GM12878 (cell line): ENCODE data around the gene CCDC71L. TPM values are rescaled to one million over a fixed set of nuclear protein-coding genes. Genes with fewer than 3 reads are reported as not detected.

Experiments used
- ATAC-seq: fragments of 200-7000 bp; cut with Tn5 transposase; 3 replicates; pipeline ENCODE4 v1.9.1; 2020; ENCODE audit warnings: mild to moderate bottlenecking, moderate library complexity
- BruUV-seq: library from RNA; stranded (reverse); fragments of 400-500 nt; replicated peaks from 2 replicates; lab custom pipeline; 2021; lab: Mats Ljungman, UMichigan
- CTCF ChIA-PET: fragments of 300-600 bp; sonication (Branson Sonifier 250); formaldehyde crosslinking; extraction: SDS; loops from one replicate; lab custom pipeline; 2021; ENCODE audit warnings: inconsistent platforms; lab: Yijun Ruan, JAX
- POLR2A ChIA-PET: fragments of 350-600 bp; formaldehyde crosslinking; extraction: SDS; loops from one replicate; lab custom pipeline; 2021; ENCODE audit warnings: inconsistent platforms; lab: Charles Lee
- RAD21 ChIA-PET: fragments of 300-600 bp; sonication (Branson Sonifier 250); formaldehyde crosslinking; loops from one replicate; lab custom pipeline; 2023; ENCODE audit warnings: antibody characterized with exemption; ENCODE audit not compliant: unreplicated experiment; lab: Charles Lee
- SMC1A ChIA-PET: fragments of 300-600 bp; sonication (Branson Sonifier 250); formaldehyde crosslinking; loops from one replicate; lab custom pipeline; 2023; ENCODE audit not compliant: unreplicated experiment, uncharacterized antibody; lab: Charles Lee
- DNase-seq: peaks from one replicate; pipeline ENCODE4 v3.0.0-alpha.2; 2011; ENCODE audit warnings: low read depth, low spot score
- FAIRE-seq: peaks from 3 replicates; lab custom pipeline; 2011; peaks lifted over from hg19 to GRCh38; lab: Jason Lieb, UNC
- H2AFZ ChIP-seq: 2 replicates; pipeline ENCODE4 v1.6.0; 2011; ENCODE audit warnings: low read depth, low read length, control low read depth; ENCODE audit not compliant: control insufficient read depth
- H3K27ac ChIP-seq: 2 replicates; pipeline ENCODE4 v1.5.1; 2011; ENCODE audit warnings: control low read depth; ENCODE audit not compliant: control insufficient read depth, insufficient read depth
- H3K27me3 ChIP-seq, 2 experiments: replicated peaks in 1 of 2; 2 replicates each; pipeline versions ENCODE4 v1.6.0 to v1.6.1; 2011; ENCODE audit warnings: low read length in 1 of 2; ENCODE audit not compliant: control insufficient read depth in 2 of 2, insufficient read depth in 2 of 2
- H3K36me3 ChIP-seq, 2 experiments: 2 replicates each; pipeline ENCODE4 v1.5.1; 2011; ENCODE audit warnings: low read length in 1 of 2; ENCODE audit not compliant: control insufficient read depth in 2 of 2, insufficient read depth in 2 of 2
- H3K4me1 ChIP-seq: 2 replicates; pipeline ENCODE4 v1.6.1; 2011; ENCODE audit warnings: mild to moderate bottlenecking, low read length, moderate library complexity, mixed read lengths; ENCODE audit not compliant: control insufficient read depth, insufficient read depth
- H3K4me2 ChIP-seq: 2 replicates; pipeline ENCODE4 v1.6.0; 2011; ENCODE audit warnings: control low read depth; ENCODE audit not compliant: control insufficient read depth, insufficient read depth
- H3K4me3 ChIP-seq: fragments of 200-600 bp; sonication (generic); 2 replicates; pipeline ENCODE4 v1.5.1; 2016
- H3K79me2 ChIP-seq: 2 replicates; pipeline ENCODE4 v1.6.0; 2011; ENCODE audit warnings: low read length; ENCODE audit not compliant: control insufficient read depth, insufficient read depth
- H3K9ac ChIP-seq: 2 replicates; pipeline ENCODE4 v1.8.0; 2011; ENCODE audit warnings: low read length, control low read depth, mixed read lengths; ENCODE audit not compliant: control insufficient read depth, insufficient read depth
- H3K9me3 ChIP-seq: replicated peaks from 3 replicates; pipeline ENCODE4 v1.5.1; 2011; ENCODE audit warnings: mild to moderate bottlenecking, low read length; ENCODE audit not compliant: control insufficient read depth, insufficient read depth
- H4K20me1 ChIP-seq: 2 replicates; pipeline ENCODE4 v1.6.0; 2011; ENCODE audit not compliant: control insufficient read depth, insufficient read depth
- BRCA1 ChIP-seq: IDR thresholded peaks from 2 replicates; pipeline ENCODE4 v1.6.1; 2011; ENCODE audit warnings: low read depth, low read length, improper control_type of control experiment
- EZH2 ChIP-seq: IDR thresholded peaks from 2 replicates; pipeline ENCODE4 v1.6.1; 2012; ENCODE audit warnings: low read depth, mild to moderate bottlenecking, control low read depth, inconsistent platforms, low read length, borderline replicate concordance; ENCODE audit not compliant: control insufficient read depth
- HDAC6 ChIP-seq: fragments of 200-600 bp; sonication (generic); IDR thresholded peaks from one replicate; pipeline ENCODE4 v1.8.0; 2017; ENCODE audit warnings: antibody characterized with exemption; ENCODE audit not compliant: unreplicated experiment
- JUND ChIP-seq: IDR thresholded peaks from 2 replicates; pipeline ENCODE4 v1.6.1; 2012; ENCODE audit warnings: low read depth, mild to moderate bottlenecking, low read length, improper control_type of control experiment, moderate library complexity
- MTA2 ChIP-seq: fragments of 450-650 bp; IDR thresholded peaks from 2 replicates; pipeline ENCODE4 v1.6.1; 2016; ENCODE audit warnings: low read depth, mild to moderate bottlenecking, moderate library complexity
- MXI1 ChIP-seq: fragments of 150-350 bp; IDR thresholded peaks from 2 replicates; pipeline ENCODE4 v1.6.1; 2011; ENCODE audit warnings: low read depth, mild to moderate bottlenecking, inconsistent platforms, low read length, improper control_type of control experiment
- RAD51 ChIP-seq: fragments of 450-650 bp; IDR thresholded peaks from 2 replicates; pipeline ENCODE4 v1.6.1; 2016; ENCODE audit warnings: moderate library complexity, mild to moderate bottlenecking, inconsistent platforms
- ZBED1 ChIP-seq: IDR thresholded peaks from 2 replicates; pipeline ENCODE4 v1.6.1; 2016; ENCODE audit warnings: borderline replicate concordance
- ZNF384 ChIP-seq: IDR thresholded peaks from 2 replicates; pipeline ENCODE4 v1.6.1; 2012; ENCODE audit warnings: low read depth, mild to moderate bottlenecking, low read length, improper control_type of control experiment, borderline replicate concordance
- WGBS: methylation state at CpG from one replicate; pipeline ENCODE4 v1.1.6; 2016; ENCODE audit warnings: low lambda C conversion rate; ENCODE audit not compliant: insufficient replicate concordance, insufficient coverage; ENCODE audit errors: missing lambda C conversion rate; 5-methylcytosine and 5-hydroxymethylcytosine counted together
- in situ Hi-C: fragments of 300-500 bp; cut with MboI; formaldehyde crosslinking; loops from 9 replicates; pipeline ENCODE4 v1.14.3; 2018; ENCODE audit warnings: mixed read lengths
- intact Hi-C: fragments of 100-400 bp; cut with micrococcal nuclease; formaldehyde crosslinking; loops from one replicate; pipeline ENCODE4 v1.14.2; 2022; ENCODE audit not compliant: unreplicated experiment
- polyA plus RNA-seq, 11 experiments: library from polyadenylated mRNA; depleted of rRNA in 4 of 11; unstranded in 6 of 11; stranded (reverse) in 5 of 11; fragments of >200 nt; fragmentation: Nextera tagmentation in 4 of 11; fragmentation: Illumina TruSeq in 1 of 11; extraction: Ambion mirVana in 4 of 11; extraction: Trizol in 1 of 11; gene quantifications; 1 replicate in 1 of 11; 2 replicates in 10 of 11; pipeline versions ENCODE4 v1.2.1 to v1.2.3, GENCODE V29; 2011 to 2016; ENCODE audit warnings: inconsistent platforms in 2 of 11, missing spikeins in 2 of 11, low read depth in 1 of 11
- total RNA-seq, 4 experiments: library from RNA; depleted of rRNA in 3 of 4; stranded (reverse); fragments of >200 nt in 3 of 4; fragmentation: Illumina TruSeq in 1 of 4; extraction: Trizol in 1 of 4; gene quantifications; 2 replicates each; pipeline versions ENCODE4 v1.2.1 to v1.2.3, GENCODE V29; 2013 to 2021
- TF ChIP-seq, protein P1 (sequence below): fragments of 450-650 bp; IDR thresholded peaks from 2 replicates; pipeline ENCODE4 v1.6.1; 2018; ENCODE audit warnings: borderline replicate concordance, mild to moderate bottlenecking; ENCODE audit not compliant: partially characterized antibody
- TF ChIP-seq, protein P2 (sequence below): IDR thresholded peaks from 2 replicates; pipeline ENCODE4 v1.6.1; 2011; ENCODE audit warnings: low read depth, mild to moderate bottlenecking, low read length, moderate library complexity, borderline replicate concordance; ENCODE audit errors: extremely low read depth
- TF ChIP-seq, protein P3 (sequence below): fragments of 450-650 bp; IDR thresholded peaks from 2 replicates; pipeline ENCODE4 v1.6.1; 2014; ENCODE audit warnings: mild to moderate bottlenecking
- TF ChIP-seq, protein P4 (sequence below): fragments of 450-650 bp; IDR thresholded peaks from 2 replicates; pipeline ENCODE4 v1.6.1; 2016; ENCODE audit warnings: mild to moderate bottlenecking
- TF ChIP-seq, protein P5 (sequence below): fragments of 450-650 bp; IDR thresholded peaks from 2 replicates; pipeline ENCODE4 v1.6.1; 2017; ENCODE audit warnings: mild to moderate bottlenecking, moderate library complexity

The CCDC71L gene
- total and polyA plus RNA-seq, 10 of the 15 experiments (the other 5 are each of a cell fraction or from before 2014, with no cell fraction given), result 1.1 to 20.7 (median 3.8) TPM

DNA sequence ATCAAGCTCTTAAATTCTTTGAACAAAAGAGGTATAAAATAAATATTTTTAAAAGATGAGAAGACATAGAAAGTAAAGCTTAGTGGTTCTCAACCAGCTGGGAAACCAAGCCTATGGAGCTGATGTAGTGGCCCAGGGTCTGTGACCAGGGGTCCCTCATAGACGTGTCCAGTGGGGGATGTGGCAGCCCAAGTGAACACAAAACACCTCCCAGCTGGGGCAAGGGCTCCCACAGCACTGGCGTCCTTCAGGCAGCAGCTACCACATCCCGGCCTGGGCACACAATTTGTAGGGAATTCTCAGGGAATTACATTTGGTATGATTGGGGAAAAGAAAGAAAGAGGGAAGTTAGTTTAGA, 17.8 kb upstream of the CCDC71L start:
- WGBS, result 18% methylated on average over 3 of the region's 3 CpGs
- TF ChIP-seq BRCA1, result no peak
- TF ChIP-seq MTA2, result no peak
- TF ChIP-seq, protein P1, sequence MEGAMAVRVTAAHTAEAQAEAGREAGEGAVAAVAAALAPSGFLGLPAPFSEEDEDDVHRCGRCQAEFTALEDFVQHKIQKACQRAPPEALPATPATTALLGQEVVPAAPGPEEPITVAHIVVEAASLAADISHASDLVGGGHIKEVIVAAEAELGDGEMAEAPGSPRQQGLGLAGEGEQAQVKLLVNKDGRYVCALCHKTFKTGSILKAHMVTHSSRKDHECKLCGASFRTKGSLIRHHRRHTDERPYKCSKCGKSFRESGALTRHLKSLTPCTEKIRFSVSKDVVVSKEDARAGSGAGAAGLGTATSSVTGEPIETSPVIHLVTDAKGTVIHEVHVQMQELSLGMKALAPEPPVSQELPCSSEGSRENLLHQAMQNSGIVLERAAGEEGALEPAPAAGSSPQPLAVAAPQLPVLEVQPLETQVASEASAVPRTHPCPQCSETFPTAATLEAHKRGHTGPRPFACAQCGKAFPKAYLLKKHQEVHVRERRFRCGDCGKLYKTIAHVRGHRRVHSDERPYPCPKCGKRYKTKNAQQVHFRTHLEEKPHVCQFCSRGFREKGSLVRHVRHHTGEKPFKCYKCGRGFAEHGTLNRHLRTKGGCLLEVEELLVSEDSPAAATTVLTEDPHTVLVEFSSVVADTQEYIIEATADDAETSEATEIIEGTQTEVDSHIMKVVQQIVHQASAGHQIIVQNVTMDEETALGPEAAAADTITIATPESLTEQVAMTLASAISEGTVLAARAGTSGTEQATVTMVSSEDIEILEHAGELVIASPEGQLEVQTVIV, result no peak
- TF ChIP-seq JUND, result no peak
- TF ChIP-seq, protein P2, sequence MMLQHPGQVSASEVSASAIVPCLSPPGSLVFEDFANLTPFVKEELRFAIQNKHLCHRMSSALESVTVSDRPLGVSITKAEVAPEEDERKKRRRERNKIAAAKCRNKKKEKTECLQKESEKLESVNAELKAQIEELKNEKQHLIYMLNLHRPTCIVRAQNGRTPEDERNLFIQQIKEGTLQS, result no peak
- TF ChIP-seq RAD51, result no peak
- TF ChIP-seq, protein P3, sequence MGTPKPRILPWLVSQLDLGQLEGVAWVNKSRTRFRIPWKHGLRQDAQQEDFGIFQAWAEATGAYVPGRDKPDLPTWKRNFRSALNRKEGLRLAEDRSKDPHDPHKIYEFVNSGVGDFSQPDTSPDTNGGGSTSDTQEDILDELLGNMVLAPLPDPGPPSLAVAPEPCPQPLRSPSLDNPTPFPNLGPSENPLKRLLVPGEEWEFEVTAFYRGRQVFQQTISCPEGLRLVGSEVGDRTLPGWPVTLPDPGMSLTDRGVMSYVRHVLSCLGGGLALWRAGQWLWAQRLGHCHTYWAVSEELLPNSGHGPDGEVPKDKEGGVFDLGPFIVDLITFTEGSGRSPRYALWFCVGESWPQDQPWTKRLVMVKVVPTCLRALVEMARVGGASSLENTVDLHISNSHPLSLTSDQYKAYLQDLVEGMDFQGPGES, result no peak
- TF ChIP-seq EZH2, result no peak
- TF ChIP-seq ZNF384, result no peak
- TF ChIP-seq MXI1, result no peak
- TF ChIP-seq, protein P4, sequence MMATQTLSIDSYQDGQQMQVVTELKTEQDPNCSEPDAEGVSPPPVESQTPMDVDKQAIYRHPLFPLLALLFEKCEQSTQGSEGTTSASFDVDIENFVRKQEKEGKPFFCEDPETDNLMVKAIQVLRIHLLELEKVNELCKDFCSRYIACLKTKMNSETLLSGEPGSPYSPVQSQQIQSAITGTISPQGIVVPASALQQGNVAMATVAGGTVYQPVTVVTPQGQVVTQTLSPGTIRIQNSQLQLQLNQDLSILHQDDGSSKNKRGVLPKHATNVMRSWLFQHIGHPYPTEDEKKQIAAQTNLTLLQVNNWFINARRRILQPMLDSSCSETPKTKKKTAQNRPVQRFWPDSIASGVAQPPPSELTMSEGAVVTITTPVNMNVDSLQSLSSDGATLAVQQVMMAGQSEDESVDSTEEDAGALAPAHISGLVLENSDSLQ, result no peak
- no peak for TF ChIP-seq HDAC6
- TF ChIP-seq ZBED1, result no peak
- TF ChIP-seq, protein P5, sequence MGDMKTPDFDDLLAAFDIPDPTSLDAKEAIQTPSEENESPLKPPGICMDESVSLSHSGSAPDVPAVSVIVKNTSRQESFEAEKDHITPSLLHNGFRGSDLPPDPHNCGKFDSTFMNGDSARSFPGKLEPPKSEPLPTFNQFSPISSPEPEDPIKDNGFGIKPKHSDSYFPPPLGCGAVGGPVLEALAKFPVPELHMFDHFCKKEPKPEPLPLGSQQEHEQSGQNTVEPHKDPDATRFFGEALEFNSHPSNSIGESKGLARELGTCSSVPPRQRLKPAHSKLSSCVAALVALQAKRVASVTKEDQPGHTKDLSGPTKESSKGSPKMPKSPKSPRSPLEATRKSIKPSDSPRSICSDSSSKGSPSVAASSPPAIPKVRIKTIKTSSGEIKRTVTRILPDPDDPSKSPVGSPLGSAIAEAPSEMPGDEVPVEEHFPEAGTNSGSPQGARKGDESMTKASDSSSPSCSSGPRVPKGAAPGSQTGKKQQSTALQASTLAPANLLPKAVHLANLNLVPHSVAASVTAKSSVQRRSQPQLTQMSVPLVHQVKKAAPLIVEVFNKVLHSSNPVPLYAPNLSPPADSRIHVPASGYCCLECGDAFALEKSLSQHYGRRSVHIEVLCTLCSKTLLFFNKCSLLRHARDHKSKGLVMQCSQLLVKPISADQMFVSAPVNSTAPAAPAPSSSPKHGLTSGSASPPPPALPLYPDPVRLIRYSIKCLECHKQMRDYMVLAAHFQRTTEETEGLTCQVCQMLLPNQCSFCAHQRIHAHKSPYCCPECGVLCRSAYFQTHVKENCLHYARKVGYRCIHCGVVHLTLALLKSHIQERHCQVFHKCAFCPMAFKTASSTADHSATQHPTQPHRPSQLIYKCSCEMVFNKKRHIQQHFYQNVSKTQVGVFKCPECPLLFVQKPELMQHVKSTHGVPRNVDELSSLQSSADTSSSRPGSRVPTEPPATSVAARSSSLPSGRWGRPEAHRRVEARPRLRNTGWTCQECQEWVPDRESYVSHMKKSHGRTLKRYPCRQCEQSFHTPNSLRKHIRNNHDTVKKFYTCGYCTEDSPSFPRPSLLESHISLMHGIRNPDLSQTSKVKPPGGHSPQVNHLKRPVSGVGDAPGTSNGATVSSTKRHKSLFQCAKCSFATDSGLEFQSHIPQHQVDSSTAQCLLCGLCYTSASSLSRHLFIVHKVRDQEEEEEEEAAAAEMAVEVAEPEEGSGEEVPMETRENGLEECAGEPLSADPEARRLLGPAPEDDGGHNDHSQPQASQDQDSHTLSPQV, result no peak
- H3K27ac ChIP-seq, result no peak overlapping the region
- H3K79me2 ChIP-seq, result no peaks in the 10 kb centered on the region
- no peaks in the 10 kb centered on the region for H4K20me1 ChIP-seq
- H3K4me3 ChIP-seq, result no peak overlapping the region
- ChIA-PET SMC1A (interaction anchor here (1.0 to 1.9 kb wide), 5 partner anchors 39 to 217 kb away, joined by 3 to 7 read pairs (median 4); no protein-coding TSS in a partner anchor), CTCF (interaction anchor here (0.6 to 1.6 kb wide), 7 partner anchors 10 to 1426 kb away, joined by 3 to 6 read pairs (median 3); no protein-coding TSS in a partner anchor), POLR2A (interaction anchor here (1.0 kb wide), 1 partner anchor 38 kb away, joined by 3 read pairs; no protein-coding TSS in a partner anchor), RAD21 (interaction anchor here (0.8 to 2.3 kb wide), 5 partner anchors 9 to 58 kb away, joined by 3 to 9 read pairs (median 3); no protein-coding TSS in a partner anchor)
- in situ Hi-C loops (no loop called here), intact Hi-C loops (no loop called here)
- H3K36me3 ChIP-seq, result no peaks in the 10 kb centered on the region
- no peak overlapping the region for H3K9ac ChIP-seq
- no peaks in the 10 kb centered on the region for H3K27me3 ChIP-seq
- H2AFZ ChIP-seq, result no peak overlapping the region
- H3K4me2 ChIP-seq, result no peak overlapping the region
- no TSS peak for BruUV-seq
- ATAC-seq (no peak), DNase-seq (no peak), FAIRE-seq (no peak)
- H3K9me3 ChIP-seq, result no peaks in the 10 kb centered on the region
- H3K4me1 ChIP-seq, result no peaks in the 10 kb centered on the region
